GM18519 (cell line): Measurements from ENCODE around the gene CEACAM1.
"Not testable (repeated sequence)": the region's sequence is repeated elsewhere in the genome, so short reads cannot be mapped to it uniquely, and the experiment has no call there.

Source experiments
- ATAC-seq: cut with Tn5 transposase; IDR thresholded peaks from one replicate; pipeline ENCODE4 v1.9.1; 2021; ENCODE audit warnings: mild to moderate bottlenecking, moderate library complexity; ENCODE audit not compliant: unreplicated experiment, low FRiP score

The CEACAM1 gene

GRCh38 chr19:42528354-42529247 is at the start of gene CEACAM1:
CEACAM1 (minus strand) TSS chr19:42528481; CDS start chr19:42528374, 107 bp downstream.
- no peak for ATAC-seq

GRCh38 chr19:42577016-42577415 is 48.7 kb upstream of the CEACAM1 start:
- ATAC-seq, result no peak

- ATAC-seq, result no peak
These were observed 48.0 kb upstream of the CEACAM1 start for GRCh38 chr19:42576241-42576640.

GRCh38 chr19:42573642-42574041 is 45.4 kb upstream of the CEACAM1 start:
- no peak for ATAC-seq

GRCh38 chr19:42571116-42571515 is 42.8 kb upstream of the CEACAM1 start:
- ATAC-seq, result no peak

GRCh38 chr19:42569193-42569592 is 40.9 kb upstream of the CEACAM1 start:
- ATAC-seq, result no peak

GRCh38 chr19:42568006-42568405 is 39.7 kb upstream of the CEACAM1 start:
- no peak for ATAC-seq

GRCh38 chr19:42567567-42567966 is 39.3 kb upstream of the CEACAM1 start:
- no peak for ATAC-seq

GRCh38 chr19:42563352-42564210 is 35.3 kb upstream of the CEACAM1 start:
- no peak for ATAC-seq

GRCh38 chr19:42561512-42561911 is 33.2 kb upstream of the CEACAM1 start:
- no peak for ATAC-seq

- no peak for ATAC-seq
These were observed 32.5 kb upstream of the CEACAM1 start for GRCh38 chr19:42560731-42561130.

GRCh38 chr19:42558450-42559150 is 30.3 kb upstream of the CEACAM1 start:
- ATAC-seq, result no peak

- not testable (repeated sequence) for ATAC-seq
These were observed 29.1 kb upstream of the CEACAM1 start for GRCh38 chr19:42557386-42557871.

- no peak for ATAC-seq
These were observed 27.5 kb upstream of the CEACAM1 start for GRCh38 chr19:42555801-42556200.

GRCh38 chr19:42555317-42555716 is 27.0 kb upstream of the CEACAM1 start:
- ATAC-seq, result no peak

- no peak for ATAC-seq
These were observed 25.8 kb upstream of the CEACAM1 start for GRCh38 chr19:42554046-42554575.

GRCh38 chr19:42553292-42554045 is 25.2 kb upstream of the CEACAM1 start:
- ATAC-seq, result no peak

- no peak for ATAC-seq
These were observed 24.1 kb upstream of the CEACAM1 start for GRCh38 chr19:42552086-42553065.
